Right hindlimb (tissue), 1 donor: ENCODE data around the gene DHRS11.

Experiments
- DNase-seq: peaks from one replicate; pipeline ENCODE4 v3.0.0-alpha.2; 2018

Gene DHRS11

GRCh38 chr17:36591434-36592315 lies at the start of gene DHRS11:
DHRS11 (plus strand) TSS chr17:36591879; CDS start chr17:36592010, 131 bp downstream.
- DNase-seq, result peak; percentile 88

- no peak for DNase-seq
Measured at GRCh38 chr17:36542755-36543154, 48.9 kb upstream of the DHRS11 start.

GRCh38 chr17:36544044-36544306 lies 47.7 kb upstream of the DHRS11 start:
- peak; percentile 53 for DNase-seq

- peak; percentile 97 for DNase-seq
Measured at GRCh38 chr17:36544307-36545076, 47.2 kb upstream of the DHRS11 start, which contains the start of gene GGNBP2. GGNBP2 (plus strand) TSS chr17:36544919; CDS start chr17:36545725, 806 bp downstream.

- no peak for DNase-seq
Measured at GRCh38 chr17:36545077-36545464, 46.6 kb upstream of the DHRS11 start.

GRCh38 chr17:36545465-36546417 lies 45.9 kb upstream of the DHRS11 start:
- DNase-seq, result peak; percentile 99

GRCh38 chr17:36546418-36547093 lies 45.1 kb upstream of the DHRS11 start:
- DNase-seq, result no peak

- DNase-seq, result no peak
Measured at GRCh38 chr17:36547776-36548175, 43.9 kb upstream of the DHRS11 start.

GRCh38 chr17:36550491-36551417 lies 40.9 kb upstream of the DHRS11 start:
- DNase-seq, result no peak

GRCh38 chr17:36553459-36553858 lies 38.2 kb upstream of the DHRS11 start:
- no peak for DNase-seq

- no peak for DNase-seq
Measured at GRCh38 chr17:36566081-36566480, 25.6 kb upstream of the DHRS11 start.

GRCh38 chr17:36575028-36575427 lies 16.7 kb upstream of the DHRS11 start:
- DNase-seq, result no peak

GRCh38 chr17:36576793-36577192 lies 14.9 kb upstream of the DHRS11 start:
- no peak for DNase-seq

GRCh38 chr17:36578671-36579070 lies 13.0 kb upstream of the DHRS11 start:
- no peak for DNase-seq

GRCh38 chr17:36583787-36584186 lies 7.9 kb upstream of the DHRS11 start:
- DNase-seq, result no peak

GRCh38 chr17:36586138-36586537 lies 5.5 kb upstream of the DHRS11 start:
- no peak for DNase-seq

GRCh38 chr17:36590082-36590481 lies 1.6 kb upstream of the DHRS11 start:
- no peak for DNase-seq

- peak; percentile 36 for DNase-seq
Measured at GRCh38 chr17:36592316-36592715, 637 bp downstream of the DHRS11 start.

GRCh38 chr17:36592716-36593321 lies 1.1 kb downstream of the DHRS11 start:
- DNase-seq, result no peak

- no peak for DNase-seq
Measured at GRCh38 chr17:36593656-36594316, 2.1 kb downstream of the DHRS11 start.
